GM21737 (cell line): ENCODE data around the gene C3AR1.
"Not testable (repeated sequence)": the region's sequence is repeated elsewhere in the genome, so short reads cannot be mapped to it uniquely, and the experiment has no call there.

Source experiments
- ATAC-seq: cut with Tn5 transposase; IDR thresholded peaks from one replicate; pipeline ENCODE4 v1.9.1; 2021; ENCODE audit warnings: mild to moderate bottlenecking, moderate library complexity; ENCODE audit not compliant: unreplicated experiment

The C3AR1 gene

DNA sequence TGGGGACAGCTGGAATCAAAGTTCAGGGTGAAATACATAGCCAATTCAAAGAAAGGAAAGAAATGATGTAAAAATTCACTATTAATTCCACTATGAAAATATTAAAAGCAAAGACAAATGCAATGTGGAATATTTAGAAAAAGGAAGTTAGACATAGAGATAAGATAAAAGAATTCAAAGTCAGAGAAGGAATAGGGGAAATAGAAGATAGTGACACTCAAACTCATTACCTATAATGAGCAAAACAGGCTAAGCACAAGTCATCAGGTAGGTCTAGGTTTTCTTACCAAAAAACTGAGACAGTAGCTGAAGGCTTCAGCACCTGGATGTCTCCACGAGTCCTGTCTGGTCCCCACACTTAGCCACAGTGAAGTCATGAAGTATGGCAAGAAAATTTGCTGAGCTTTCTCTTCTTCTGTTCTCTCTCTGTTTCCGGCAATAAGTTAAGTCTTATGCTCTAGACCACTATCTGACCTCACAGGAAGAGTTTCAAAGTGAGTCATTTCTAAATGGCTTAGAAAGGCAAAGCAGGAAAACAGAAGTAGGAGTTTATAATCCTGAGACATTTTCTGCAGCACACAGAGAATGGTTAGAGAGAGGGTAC lies at the start of gene C3AR1:
C3AR1 (minus strand) TSS at position 369 of the 604 bp plus-strand sequence. CDS start 6,174 bp downstream, outside the sequence.
- ATAC-seq, result peak; percentile 80

DNA sequence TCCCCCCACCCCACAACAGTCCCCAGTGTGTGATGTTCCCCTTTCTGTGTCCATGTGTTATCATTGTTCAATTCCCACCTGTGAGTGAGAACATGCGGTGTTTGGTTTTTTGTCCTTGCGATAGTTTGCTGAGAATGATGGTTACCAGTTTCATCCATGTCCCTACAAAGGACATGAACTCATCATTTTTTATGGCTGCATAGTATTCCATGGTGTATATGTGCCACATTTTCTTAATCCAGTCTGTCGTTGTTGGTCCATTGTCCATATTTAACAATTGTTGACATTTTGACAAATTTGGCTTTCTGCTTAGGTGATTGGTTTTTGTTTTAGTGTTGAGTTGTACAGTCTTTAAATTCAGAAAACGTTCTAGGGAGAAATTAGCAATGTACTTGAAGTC lies 47.0 kb upstream of the C3AR1 start:
- not testable (repeated sequence) for ATAC-seq

DNA sequence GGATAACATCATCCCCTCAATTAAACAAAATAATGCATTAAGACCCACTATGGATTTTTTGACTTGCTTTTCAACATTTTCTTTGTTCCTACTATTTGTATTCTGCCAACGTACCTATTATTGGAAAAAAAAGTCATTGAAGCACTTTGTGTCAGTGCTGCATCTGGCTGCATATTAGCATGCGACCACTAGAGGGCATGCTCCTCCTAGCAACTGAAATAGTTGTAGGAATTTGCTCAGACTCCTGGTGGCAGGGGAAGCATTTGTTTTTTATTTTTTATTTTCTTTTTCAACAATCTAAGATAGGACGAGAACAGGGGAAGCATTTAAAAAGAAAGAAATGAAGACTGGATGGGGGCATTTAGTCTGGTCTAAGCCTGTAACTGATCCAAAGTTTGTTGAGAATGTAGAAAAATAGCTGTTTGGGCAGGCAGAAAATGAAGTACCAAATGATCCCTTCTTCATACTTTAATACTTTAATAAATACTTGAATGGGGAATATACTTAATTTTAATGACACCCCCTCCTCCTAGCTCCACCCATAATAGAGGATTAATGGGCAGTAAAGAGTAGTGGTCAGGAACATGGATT lies 42.7 kb upstream of the C3AR1 start:
- peak; percentile 59 for ATAC-seq

DNA sequence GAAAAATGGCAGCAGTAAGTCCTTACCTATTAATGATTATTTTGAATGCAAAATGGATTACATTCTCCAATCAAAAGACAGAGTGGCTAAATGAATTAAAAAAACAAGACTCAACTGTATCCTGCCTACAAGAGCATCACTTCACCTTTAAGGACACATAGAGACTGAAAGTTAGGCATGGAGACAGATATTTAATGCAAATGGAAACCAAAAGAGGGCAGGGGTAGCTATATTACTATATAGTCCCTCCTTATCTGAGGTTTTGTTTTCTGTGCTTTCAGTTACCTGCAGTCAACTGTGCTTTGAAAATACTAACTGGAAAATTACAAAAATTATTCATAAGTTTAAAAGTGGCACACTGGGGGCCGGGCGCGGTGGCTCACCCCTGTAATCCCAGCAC lies 33.1 kb upstream of the C3AR1 start:
- ATAC-seq, result no peak

DNA sequence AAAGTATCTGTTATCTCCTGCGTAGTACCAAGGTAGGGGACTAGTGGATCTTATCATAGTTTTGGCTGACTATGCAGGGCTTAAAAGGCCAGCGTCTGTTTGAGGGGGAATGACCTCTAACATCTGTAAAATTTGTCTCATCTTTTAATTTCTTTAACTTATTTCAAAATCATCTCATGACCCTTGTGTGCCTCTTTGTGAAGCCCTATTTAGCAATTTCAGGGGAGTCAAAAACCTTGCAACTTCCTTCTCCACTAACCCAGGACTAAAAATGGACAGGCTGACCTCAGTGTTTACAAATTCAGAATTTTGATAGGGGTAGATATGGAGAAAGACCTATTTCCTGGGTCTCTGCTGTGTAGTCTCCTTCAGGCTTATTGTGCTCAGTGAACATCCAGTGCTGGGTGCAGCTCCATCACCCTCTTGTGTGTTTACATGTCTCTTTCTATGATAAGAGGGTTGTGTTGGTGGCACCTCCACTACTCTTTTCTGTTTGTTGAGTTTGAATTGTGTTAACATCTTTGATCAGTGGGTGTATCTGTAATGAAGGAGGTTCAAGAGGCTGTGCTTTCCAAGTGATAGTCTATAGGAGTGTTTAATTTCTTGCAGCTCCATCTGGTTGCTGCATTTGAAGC lies 30.2 kb upstream of the C3AR1 start:
- ATAC-seq, result no peak

DNA sequence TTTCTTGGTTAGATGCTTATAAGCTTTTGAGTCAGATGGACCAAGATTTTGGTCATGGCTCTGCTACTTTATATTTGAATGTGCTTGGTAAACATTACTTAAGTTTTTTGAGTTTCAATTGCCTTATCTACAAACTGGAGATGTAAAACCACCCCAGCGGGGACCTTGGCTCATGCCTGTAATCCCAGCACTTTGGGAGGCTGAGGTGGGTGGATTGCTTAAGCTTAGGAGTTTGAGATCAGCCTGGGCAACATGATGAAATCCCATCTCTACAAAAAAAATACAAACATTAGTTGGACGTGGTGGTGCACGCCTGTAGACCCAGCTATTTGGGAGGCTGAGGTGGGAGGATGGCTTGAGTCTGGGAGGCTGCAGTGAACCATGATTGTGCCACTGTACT lies 27.1 kb upstream of the C3AR1 start:
- no peak for ATAC-seq

DNA sequence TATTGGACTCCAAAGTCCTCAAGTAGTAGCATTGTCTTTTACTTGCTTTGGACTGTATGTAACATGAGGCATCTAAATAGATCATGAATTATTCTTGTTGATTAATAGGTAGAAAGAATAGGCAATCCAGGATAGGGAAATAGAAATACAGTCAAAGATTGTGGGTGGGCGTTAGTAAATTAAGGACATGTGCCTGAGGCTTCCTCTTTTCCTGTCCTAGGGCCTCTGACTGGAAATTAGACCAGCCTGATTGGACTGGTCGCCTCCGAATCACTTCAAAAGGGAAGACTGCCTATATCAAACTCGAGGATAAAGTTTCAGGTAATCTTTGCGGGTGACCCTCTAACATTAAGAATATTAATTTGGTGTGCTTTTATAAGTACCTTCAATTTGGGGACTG lies 23.6 kb upstream of the C3AR1 start:
- ATAC-seq, result no peak

DNA sequence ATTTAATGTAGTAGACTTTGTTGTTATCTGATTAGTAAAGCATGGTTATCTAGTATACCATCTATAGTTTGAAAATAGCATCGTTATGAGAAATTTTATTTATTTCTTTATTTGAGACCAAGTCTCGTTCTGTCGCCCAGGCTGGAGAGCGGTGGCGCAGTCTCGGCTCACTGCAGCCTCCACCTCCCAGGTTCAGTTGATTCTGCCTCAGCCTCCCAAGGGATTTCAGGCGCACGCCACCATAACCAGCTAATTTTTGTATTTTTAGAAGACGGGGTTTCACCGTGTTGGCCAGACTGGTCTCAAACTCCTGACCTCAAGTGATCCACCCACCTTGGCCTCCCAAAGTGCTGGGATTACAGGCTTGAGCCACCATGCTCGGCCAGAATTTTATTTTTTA lies 23.1 kb upstream of the C3AR1 start:
- not testable (repeated sequence) for ATAC-seq

DNA sequence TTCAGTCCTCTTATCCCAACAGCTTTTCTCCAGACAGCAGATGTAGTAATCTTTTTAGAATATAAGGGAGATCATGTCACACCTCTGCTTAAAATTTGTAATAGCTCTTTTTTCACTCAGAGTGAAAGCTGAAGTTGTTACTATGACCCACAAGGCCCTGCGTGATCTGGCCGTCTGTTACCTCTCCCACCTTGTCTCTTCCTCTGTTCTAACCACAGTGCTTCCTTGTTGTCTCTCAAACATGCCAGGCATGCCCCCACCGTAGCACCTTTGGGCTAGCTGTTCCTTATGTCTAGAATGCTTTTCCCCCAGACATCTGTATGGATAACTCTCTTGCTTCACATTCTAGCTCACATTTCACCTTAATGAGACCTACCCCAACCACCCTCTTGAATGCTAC lies 22.4 kb upstream of the C3AR1 start:
- ATAC-seq, result peak; percentile 53

DNA sequence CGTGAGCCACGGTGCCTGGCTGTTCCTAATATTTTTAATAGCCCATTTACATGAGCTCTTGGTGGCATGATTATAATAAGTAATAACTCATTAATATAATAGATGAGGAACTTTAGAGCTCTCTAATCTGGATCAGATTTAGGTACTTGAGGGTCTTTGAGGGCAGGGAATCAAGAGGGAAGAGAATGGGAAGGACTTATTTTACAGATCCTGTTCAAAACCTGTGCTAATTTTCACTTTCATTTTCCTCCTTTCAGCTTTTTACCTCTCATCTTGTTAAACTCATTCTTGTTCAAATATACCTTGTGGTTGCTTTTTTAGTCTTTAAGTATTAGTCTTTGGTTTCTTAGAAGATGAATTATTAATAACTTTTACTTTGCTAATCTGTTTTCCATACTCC lies 21.5 kb upstream of the C3AR1 start:
- no peak for ATAC-seq

DNA sequence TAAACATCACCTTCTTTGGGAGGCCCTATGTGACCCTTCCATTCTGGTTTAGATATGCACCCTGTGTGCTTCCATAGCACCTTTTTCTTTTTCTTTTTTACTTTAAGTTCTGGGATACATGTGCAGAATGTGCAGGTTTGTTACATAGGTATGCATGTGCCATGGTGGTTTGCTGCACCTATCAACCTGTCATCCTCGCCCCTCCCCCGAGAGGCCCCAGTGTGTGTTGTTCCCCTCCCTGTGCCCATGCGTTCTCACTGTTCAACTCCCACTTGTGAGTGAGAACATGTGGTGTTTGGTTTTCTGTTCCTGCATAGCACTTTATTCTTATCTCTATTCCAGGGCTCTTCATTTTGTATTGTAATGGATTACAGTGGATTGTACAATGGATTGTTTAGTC lies 18.2 kb upstream of the C3AR1 start:
- not testable (repeated sequence) for ATAC-seq

DNA sequence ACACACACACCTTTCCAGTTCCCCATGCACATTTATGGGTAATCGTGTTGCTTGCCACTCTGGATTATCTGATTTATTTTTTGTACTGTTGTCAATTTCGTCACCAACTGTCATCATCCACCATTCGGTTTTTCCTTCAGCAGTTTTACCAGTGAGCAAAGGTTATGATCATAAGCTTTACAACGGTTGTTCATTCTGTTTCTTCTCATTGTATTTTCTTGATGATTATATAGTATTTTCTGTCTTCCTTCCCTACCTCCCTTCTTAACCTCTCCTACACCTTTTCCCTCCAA lies 16.6 kb upstream of the C3AR1 start:
- ATAC-seq, result no peak

DNA sequence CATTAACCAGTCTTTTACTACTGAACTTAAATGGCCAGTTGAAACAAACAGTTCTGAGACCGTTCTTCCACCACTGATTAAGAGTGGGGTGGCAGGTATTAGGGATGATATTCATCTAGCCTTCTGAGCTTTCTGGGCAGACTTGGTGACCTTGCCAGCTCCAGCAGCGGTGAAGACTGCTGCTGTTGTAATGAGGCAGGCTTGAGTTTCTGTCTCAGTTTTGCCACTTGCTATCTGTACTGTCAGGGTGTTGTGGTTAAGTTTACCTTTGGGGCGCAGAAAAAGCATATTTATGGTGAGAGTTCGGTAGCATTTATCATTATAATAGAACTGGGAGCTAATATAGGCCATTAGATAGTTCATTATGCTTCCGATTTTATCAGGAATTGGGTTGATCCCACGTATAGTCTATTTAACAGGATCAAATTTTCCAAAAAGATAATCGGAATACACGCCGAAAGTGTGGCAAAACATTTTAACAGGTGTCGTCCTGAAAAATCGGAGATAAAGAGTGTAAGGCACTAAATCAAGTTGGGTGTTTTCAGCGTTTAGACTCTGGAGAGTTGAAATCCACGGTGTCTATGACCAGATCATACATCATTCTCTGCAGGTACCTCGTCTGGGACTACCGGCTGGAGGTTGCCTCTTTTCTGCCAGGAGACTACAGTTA lies 15.2 kb upstream of the C3AR1 start:
- ATAC-seq, result no peak

DNA sequence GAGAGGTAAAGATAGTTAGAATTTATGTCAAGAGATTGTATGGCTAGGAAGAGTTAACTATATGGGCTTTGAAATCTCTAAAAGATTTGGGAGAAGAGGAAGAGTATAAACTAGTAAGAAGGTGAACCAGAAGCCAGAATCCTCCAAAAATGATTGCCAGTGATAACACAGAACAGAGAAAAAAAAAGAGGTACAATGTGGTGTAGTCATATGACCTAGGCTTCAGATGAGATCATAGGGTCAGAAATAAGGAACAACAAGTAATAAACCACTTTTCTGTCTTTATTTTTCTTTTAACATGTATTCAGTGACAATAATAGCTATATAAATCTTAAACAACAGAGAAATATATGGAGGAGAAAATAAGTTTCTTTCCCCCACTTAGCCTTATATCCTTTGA lies 14.0 kb upstream of the C3AR1 start:
- no peak for ATAC-seq

DNA sequence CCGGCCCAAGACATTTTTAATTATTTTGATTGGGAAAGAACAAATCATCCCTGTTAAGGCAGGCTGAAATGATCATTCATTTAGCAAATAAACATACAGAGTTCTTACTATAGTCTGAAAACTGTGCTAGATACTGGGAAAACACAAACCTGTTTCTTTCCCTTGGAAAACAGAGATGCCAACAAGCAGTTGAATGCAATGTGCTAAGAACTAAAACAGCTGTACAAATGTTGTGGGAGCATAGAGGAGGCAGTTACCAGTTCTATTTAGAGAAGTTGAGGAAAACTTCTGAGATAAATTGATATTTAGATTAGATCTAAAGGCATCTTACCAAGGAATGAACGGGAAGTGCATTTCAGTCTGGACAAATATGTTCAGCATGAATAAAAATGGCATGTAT lies 12.8 kb upstream of the C3AR1 start:
- ATAC-seq, result no peak

DNA sequence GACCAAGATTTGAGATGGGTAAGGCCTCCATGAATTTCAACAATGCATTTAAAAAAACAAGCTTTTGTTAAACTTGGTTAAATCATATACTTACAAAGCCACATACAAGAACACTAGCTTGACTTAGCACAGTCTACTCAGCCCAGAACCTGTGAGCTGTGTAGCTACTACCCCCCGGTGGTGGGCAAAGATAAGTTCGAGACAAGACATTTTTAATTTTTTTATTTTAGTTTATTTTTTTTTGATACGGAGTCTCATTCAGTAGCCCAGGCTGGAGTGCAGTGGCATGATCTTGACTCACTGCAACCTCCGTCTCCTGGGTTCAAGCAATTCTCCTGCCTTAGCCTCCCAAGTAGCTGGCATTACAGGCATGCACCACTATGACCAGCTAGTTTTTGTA lies 12.2 kb upstream of the C3AR1 start:
- no peak for ATAC-seq

DNA sequence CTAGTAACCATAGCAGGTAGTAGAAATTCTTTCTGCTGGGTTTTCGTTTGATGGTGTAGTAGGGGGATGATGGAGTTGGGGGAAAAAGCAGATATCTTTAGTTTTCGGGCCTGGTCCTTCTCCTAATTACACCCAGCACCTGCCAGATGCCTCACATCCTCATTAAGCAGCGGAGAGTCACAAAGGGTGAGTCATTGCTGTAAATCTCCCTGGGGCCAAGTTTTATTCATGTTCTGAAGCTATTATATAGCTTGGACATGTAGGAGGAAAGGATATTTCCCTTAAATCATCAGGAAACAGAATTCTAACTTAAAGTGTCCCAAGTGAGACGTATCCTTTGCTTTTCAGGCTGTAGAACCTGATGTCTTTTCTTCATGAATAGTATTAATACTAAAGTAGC lies 11.0 kb upstream of the C3AR1 start:
- ATAC-seq, result no peak

DNA sequence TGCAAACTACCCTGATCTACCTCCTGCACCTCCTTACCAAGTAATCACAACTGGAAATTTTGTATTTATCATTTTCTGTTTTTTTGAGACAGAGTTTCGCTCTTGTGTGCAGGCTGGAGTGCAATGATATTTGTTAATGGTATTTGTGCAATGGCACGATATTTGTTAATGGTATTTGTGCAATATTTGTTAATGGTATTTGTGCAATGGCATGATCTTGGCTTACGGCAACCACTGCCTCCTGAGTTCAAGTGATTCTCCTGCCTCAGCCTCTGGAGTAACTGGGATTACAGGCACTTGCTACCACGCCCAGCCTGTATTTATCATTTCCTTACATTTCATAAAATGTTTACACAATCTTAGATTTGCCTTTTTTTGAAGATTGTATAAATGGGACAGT lies 10.2 kb upstream of the C3AR1 start:
- no peak for ATAC-seq

DNA sequence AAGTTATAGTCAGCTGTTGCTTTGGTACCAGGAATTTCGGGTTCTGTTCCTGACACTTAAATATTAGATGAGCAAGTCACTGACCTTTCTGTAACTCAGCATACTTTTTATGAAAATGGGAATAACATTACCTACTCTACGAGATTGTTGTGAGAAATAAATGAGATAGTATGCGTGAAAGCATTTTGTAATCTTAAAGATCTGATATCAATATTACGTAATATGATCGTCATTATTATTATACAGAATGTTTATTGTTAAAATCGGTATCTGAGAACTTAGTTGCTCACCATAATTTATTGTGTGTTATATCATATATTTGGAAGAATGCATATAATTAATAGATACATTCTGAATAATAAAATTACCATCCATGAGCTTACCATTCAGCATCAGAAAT lies 9.8 kb upstream of the C3AR1 start:
- no peak for ATAC-seq

DNA sequence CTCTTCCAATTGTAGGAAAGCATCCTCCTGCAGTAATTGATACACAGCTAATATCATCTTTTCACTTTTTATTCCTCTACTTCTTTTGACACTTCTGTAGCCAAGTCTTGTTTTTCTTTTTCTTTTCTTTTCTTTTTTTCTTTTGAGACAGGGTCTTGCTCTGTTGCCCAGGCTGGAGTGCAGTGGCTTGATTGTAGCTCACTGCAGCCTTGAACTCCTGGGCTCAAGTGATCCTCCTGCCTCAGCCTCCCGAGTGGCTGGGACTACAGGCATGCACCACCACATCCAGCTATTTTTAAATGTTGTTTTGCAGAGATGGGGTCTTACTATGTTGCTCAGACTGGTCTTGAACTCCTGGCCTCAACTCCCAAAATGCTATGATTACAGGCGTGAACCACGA lies 5.7 kb upstream of the C3AR1 start:
- ATAC-seq, result not testable (repeated sequence)

DNA sequence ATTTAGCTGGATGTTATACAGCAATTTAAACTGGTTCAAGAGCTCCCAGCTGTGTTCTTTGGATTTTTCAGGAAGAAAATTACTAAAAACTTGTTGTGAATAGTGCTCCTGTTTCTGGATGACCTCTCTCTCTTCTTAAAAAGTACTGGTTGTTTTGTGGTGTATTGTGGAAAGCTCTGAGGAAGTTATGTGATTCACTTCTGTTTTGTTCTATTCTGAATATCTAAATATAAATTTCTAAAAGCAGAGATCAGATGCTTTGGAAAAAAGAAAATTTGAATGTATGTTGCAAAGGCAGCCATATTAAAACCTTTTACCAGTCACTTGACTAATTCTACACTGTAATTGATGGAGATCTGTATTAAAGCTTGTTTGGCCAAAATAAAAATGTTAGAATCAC lies 3.4 kb upstream of the C3AR1 start:
- ATAC-seq, result no peak

DNA sequence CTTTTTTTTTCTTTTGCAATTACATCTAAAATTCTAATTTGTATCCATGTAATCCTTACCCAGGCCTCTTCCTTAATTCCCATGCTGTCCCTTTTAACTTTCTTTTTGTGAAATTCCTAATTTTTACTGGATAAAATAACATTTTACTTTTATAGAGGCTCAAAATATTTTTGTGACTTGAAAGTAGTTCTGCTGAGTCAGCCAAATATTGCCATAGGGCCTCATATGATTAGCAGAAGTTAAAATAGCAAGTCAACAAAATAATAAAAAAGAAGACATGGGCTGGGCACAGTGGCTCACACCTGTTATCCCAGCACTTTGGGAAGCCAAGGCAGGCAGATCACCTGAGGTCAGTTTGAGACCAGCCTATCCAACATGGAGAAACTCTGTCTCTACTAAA lies 2.0 kb downstream of the C3AR1 start:
- ATAC-seq, result no peak
